ENCODE results near the gene MAML2. TPM values are rescaled to one million over a fixed set of nuclear protein-coding genes. Genes with fewer than 3 reads are reported as not detected.

The MAML2 gene
- total RNA-seq, 2 experiments from 2014 or later: 0.15 to 1.0 TPM

DNA sequence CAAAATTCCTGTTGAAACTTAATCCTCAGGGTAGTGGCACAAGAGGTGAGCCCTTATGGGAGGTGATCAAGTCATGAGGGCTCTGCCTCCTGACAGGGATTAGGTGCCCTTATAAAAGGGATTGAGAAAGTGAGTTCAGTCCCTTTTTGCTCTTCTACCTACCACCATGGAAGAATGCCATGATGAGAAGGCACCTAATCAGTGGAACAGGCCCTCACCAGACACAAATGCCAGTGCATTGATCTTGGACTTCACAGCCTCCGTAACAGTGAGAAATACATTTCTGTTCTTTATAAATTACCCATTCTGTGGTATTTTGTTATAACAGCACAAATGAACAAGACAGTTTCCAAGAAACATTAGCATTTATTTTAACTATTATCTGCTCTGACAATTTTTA is 338.1 kb downstream of the MAML2 start:
- ChIA-PET POLR2A (no interaction called here), CTCF (ENCODE audit: unreplicated experiment) (no interaction called here)
- H3K27ac ChIP-seq (ENCODE audit: low read depth, low read length, poor library complexity, severe bottlenecking): no peak overlapping the region

DNA sequence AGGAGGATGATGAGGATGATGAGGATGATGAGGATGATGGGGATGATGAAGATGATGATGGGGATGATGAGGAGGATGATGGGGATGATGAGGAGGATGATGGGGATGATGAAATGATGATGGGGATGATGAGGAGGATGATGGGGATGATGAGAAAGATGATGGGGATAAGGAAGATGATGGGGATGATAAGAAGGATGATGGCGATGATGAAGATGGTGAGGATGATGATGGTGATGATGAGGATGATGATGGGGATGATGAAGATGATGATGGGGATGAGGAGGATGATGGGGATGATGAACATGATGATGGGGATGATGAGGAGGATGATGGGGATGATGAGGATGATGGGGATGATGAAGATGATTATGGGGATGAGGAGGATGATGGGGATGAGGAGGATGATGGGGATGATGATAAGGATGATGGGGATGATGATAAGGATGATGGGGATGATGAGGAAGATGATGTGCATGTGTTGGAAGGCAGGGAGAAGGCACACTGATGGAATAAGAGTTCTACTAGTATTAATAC is 340.2 kb downstream of the MAML2 start:
- intact Hi-C loops (cut with micrococcal nuclease; ENCODE audit: unreplicated experiment): no loop called here
- H2AFZ ChIP-seq (ENCODE audit: low read length): no peak overlapping the region
- no peak overlapping the region for H3K4me3 ChIP-seq (ENCODE audit: low read depth, low read length, poor library complexity, severe bottlenecking)
- BruUV-seq (replicated peaks): no TSS peak
- no peaks in the 10 kb centered on the region for H3K9me2 ChIP-seq (ENCODE audit: insufficient read depth, low read length)
- no peak for TF ChIP-seq EZH2phosphoT487 (IDR thresholded peaks at IDR 0.05; ENCODE audit: borderline replicate concordance, low read depth, low read length)
- TF ChIP-seq, protein P1, sequence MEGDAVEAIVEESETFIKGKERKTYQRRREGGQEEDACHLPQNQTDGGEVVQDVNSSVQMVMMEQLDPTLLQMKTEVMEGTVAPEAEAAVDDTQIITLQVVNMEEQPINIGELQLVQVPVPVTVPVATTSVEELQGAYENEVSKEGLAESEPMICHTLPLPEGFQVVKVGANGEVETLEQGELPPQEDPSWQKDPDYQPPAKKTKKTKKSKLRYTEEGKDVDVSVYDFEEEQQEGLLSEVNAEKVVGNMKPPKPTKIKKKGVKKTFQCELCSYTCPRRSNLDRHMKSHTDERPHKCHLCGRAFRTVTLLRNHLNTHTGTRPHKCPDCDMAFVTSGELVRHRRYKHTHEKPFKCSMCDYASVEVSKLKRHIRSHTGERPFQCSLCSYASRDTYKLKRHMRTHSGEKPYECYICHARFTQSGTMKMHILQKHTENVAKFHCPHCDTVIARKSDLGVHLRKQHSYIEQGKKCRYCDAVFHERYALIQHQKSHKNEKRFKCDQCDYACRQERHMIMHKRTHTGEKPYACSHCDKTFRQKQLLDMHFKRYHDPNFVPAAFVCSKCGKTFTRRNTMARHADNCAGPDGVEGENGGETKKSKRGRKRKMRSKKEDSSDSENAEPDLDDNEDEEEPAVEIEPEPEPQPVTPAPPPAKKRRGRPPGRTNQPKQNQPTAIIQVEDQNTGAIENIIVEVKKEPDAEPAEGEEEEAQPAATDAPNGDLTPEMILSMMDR (conservative IDR thresholded peaks at IDR 0.05; ENCODE audit: low read length): no peak
- H3K4me2 ChIP-seq (ENCODE audit: low read length): no peak overlapping the region
- no peaks in the 10 kb centered on the region for H3K36me3 ChIP-seq (ENCODE audit: insufficient read depth, low read length)
- H3K4me1 ChIP-seq (ENCODE audit: insufficient read depth, low read length, poor library complexity, severe bottlenecking): no peaks in the 10 kb centered on the region
- H3K79me2 ChIP-seq (ENCODE audit: insufficient read depth, low read depth, low read length): no peaks in the 10 kb centered on the region
- ChIA-PET CTCF (ENCODE audit: unreplicated experiment) (no interaction called here), POLR2A (interaction anchor here (1.0 kb wide), 1 partner anchor 15 kb away, joined by 3 read pairs; no protein-coding TSS in a partner anchor)
- H3K9me3 ChIP-seq (ENCODE audit: low read length): no peaks in the 10 kb centered on the region
- no peaks in the 10 kb centered on the region for H4K20me1 ChIP-seq (ENCODE audit: insufficient read depth, low read length)
- DNase-seq (ENCODE audit: low spot score): no peak
- H3K27ac ChIP-seq (ENCODE audit: low read depth, low read length, poor library complexity, severe bottlenecking): no peak overlapping the region

More for the DNA sequence above, 338.1 kb downstream of the MAML2 start:
- intact Hi-C loops (cut with micrococcal nuclease; ENCODE audit: unreplicated experiment): no loop called here
- H3K4me3 ChIP-seq (ENCODE audit: low read depth, low read length, poor library complexity, severe bottlenecking): no peak overlapping the region
- no peaks in the 10 kb centered on the region for H3K36me3 ChIP-seq (ENCODE audit: insufficient read depth, low read length)
- H2AFZ ChIP-seq (ENCODE audit: low read length): no peak overlapping the region
- H3K4me2 ChIP-seq (ENCODE audit: low read length): no peak overlapping the region
- TF ChIP-seq EZH2phosphoT487 (IDR thresholded peaks at IDR 0.05; ENCODE audit: borderline replicate concordance, low read depth, low read length): no peak
- TF ChIP-seq, protein P1 (conservative IDR thresholded peaks at IDR 0.05; ENCODE audit: low read length): no peak
- H3K4me1 ChIP-seq (ENCODE audit: insufficient read depth, low read length, poor library complexity, severe bottlenecking): no peaks in the 10 kb centered on the region
- no peaks in the 10 kb centered on the region for H3K9me3 ChIP-seq (ENCODE audit: low read length)
- H3K9me2 ChIP-seq (ENCODE audit: insufficient read depth, low read length): no peaks in the 10 kb centered on the region
- no peaks in the 10 kb centered on the region for H4K20me1 ChIP-seq (ENCODE audit: insufficient read depth, low read length)
- no peaks in the 10 kb centered on the region for H3K79me2 ChIP-seq (ENCODE audit: insufficient read depth, low read depth, low read length)
- no TSS peak for BruUV-seq (replicated peaks)
- no peak for DNase-seq (ENCODE audit: low spot score)

DNA sequence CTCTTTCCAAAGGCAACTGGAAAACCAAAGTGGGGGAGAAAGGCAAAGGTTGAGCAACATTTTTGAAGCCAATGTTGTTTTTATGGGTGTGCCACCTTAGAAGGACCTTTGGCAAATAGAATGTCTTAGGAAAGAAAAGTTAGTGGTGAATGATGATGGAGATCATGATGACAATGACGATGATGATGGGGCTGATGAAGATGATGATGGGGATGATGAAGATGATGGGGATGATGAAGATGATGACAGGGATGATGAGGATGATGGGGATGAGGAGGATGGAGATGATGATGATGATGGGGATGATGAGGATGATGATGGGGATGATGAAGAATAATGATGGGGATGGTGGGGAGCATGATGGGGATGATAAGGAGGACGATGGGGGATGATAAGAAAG is 340.7 kb downstream of the MAML2 start:
- no peak for TF ChIP-seq EZH2phosphoT487 (IDR thresholded peaks at IDR 0.05; ENCODE audit: borderline replicate concordance, low read depth, low read length)
- TF ChIP-seq, protein P1 (conservative IDR thresholded peaks at IDR 0.05; ENCODE audit: low read length): no peak
- CTCF ChIA-PET (ENCODE audit: unreplicated experiment): no interaction called here
- Histone ChIP-seq H2AFZ (ENCODE audit: low read length) (no peak overlapping the region), H4K20me1 (ENCODE audit: insufficient read depth, low read length) (no peaks in the 10 kb centered on the region), H3K4me2 (ENCODE audit: low read length) (no peak overlapping the region), H3K9me3 (ENCODE audit: low read length) (no peaks in the 10 kb centered on the region), H3K9me2 (ENCODE audit: insufficient read depth, low read length) (no peaks in the 10 kb centered on the region), H3K79me2 (ENCODE audit: insufficient read depth, low read depth, low read length) (no peaks in the 10 kb centered on the region), H3K4me3 (ENCODE audit: low read depth, low read length, poor library complexity, severe bottlenecking) (no peak overlapping the region), H3K36me3 (ENCODE audit: insufficient read depth, low read length) (no peaks in the 10 kb centered on the region), H3K4me1 (ENCODE audit: insufficient read depth, low read length, poor library complexity, severe bottlenecking) (no peaks in the 10 kb centered on the region), H3K27ac (ENCODE audit: low read depth, low read length, poor library complexity, severe bottlenecking) (no peak overlapping the region)
- intact Hi-C loops (cut with micrococcal nuclease; ENCODE audit: unreplicated experiment): no loop called here
- BruUV-seq (replicated peaks): no TSS peak
- POLR2A ChIA-PET: no interaction called here
- no peak for DNase-seq (ENCODE audit: low spot score)
